HG03460 (cell line): ENCODE results near the gene GABRG2.

Experiments
- ATAC-seq: cut with Tn5 transposase; IDR thresholded peaks from one replicate; pipeline ENCODE4 v1.9.1; 2021; ENCODE audit not compliant: unreplicated experiment

GABRG2 gene

DNA sequence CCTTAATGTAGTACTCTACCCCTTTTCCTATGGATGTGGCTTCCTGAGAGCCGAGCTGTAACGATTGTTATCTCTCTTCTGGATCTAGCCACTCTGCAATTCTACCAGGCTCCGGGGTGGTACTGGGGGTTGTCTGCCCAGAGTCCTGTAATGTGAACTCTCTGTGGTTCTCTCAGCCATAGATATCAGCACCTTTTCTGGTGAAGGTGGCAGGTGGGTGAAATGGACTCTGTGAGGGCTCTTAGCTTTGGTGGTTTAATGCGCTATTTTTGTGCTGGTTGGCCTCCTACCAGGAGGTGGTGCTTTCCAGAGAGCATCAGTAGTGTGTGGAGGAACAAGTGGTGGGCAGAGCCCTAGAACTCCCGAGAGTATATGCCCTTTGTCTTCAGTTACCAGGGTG lies 122.1 kb downstream of the GABRG2 start:
- ATAC-seq = no peak

DNA sequence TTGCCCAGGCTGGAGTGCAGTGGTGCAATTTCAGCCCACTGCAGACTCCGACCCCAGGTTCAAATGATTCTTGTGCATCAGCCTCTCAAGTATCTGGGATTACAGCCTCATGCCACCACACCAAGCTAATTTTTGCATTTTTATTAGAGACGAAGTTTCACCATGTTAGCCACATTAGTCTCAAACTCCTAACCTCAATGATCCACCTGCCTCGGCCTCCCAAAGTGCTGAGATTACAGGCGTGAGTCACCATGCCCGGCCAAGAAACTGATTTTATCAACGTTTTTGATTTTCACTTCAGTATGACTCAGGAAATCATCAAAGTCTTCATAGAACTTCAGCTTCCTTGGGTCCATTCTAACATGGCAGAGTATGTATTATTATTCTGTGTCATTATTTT lies 125.4 kb downstream of the GABRG2 start:
- ATAC-seq = no peak

DNA sequence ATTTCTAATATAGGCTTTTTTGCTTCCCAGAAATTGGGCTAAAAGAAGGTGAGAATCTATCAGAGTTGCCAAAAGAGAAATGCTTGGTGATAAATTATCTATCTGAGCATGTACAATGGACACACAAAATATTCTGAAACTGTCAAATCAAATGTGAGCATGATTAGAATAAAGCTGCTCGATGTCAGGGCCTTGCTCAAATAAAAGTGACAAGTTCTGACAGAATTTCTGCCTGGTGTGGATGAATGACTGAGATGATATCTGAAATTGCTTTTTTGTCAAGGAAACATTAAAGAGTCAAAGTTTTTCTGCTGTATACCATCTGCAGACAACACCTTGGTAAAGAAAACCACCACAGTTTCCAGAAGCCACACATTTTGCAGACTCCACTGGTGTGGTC lies 128.8 kb downstream of the GABRG2 start:
- ATAC-seq = no peak

DNA sequence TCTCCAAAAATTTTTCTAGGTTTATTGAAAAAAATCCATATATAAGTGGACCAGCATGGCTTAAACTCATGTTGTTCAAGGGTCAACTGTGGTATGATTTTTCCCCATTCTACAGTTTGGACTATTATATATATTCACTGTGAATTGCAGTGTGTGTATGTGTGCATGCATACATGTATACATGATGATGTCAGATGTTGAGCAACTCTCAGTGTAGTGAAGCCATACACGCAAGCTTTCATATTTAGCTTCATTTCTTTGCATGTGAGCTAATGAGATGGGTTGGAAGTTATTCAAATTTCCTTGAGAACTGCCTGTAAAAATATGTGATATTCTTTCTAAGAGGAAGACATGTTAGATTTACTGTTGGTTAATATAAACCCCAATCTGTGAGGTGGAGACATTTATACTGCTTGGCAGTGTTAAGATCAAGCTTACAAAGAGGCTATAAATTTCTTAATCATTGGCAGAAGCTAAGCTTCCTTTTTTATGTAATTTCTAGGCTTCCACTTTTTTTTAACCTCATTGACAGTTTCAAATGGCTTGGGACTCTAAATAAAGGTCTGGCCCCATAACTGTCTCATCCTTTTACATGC lies 134.8 kb downstream of the GABRG2 start:
- no peak for ATAC-seq
